Spleen (tissue), 7 donors: ENCODE data around the gene MAPT.

ENCODE experiments used
- CTCF ChIP-seq, 11 experiments: fragments of 200-600 bp in 7 of 11; fragments of 450-650 bp in 4 of 11; sonication (generic) in 4 of 11; IDR thresholded peaks in 8 of 11; conservative IDR thresholded peaks in 3 of 11; 1 replicate in 7 of 11; 2 replicates in 4 of 11; pipeline versions ENCODE4 v1.4.0 to v1.8.0; 2016 to 2021; ENCODE audit warnings: antibody characterized with exemption in 11 of 11, inconsistent platforms in 4 of 11, mild to moderate bottlenecking in 1 of 11
- POLR2AphosphoS5 ChIP-seq, 3 donors: sonication (generic); formaldehyde crosslinking; IDR thresholded peaks; one replicate each; pipeline ENCODE4 v1.5.1; 2017; ENCODE audit warnings: antibody characterized with exemption in 3 of 3
- donor health status: DM: no; HTN: no; CAD: no; lungs with moderate emphysema.
- donor health status: DM: no; HTN: no; CAD: no.
- donor health status: DM: no; HTN: no; CAD: no.

- TF ChIP-seq CTCF (IDR thresholded peaks at IDR 0.05 in 8 of 11, conservative IDR thresholded peaks at IDR 0.05 in 3 of 11) (no peak), POLR2AphosphoS5 (IDR thresholded peaks at IDR 0.05) (no peak)
Measured at GRCh38 chr17:45996282-45996937, 102.1 kb downstream of the MAPT start.
